Activated B cell treated with CpG ODN at 0.5 μM for 24 hours (primary cell): ENCODE results near the gene NAV1. TPM values are rescaled to one million over a fixed set of nuclear protein-coding genes. Genes with fewer than 3 reads are reported as not detected.

Experiments
- ATAC-seq: fragments of 200-7000 bp; cut with Tn5 transposase; one replicate; pipeline ENCODE4 v1.10.0; 2021; ENCODE audit warnings: low read depth, mild to moderate bottlenecking, moderate library complexity
- CTCF ChIA-PET: fragments of 350-600 bp; sonication (Branson Sonifier 250); formaldehyde crosslinking; loops from one replicate; lab custom pipeline; 2021; ENCODE audit warnings: antibody characterized with exemption; lab: Charles Lee
- POLR2A ChIA-PET: fragments of 350-600 bp; sonication (Branson Sonifier 250); formaldehyde crosslinking; loops from one replicate; lab custom pipeline; 2021; ENCODE audit warnings: antibody characterized with exemption; lab: Charles Lee
- DNase-seq: peaks from one replicate; pipeline ENCODE4 v3.0.0; 2022
- H3K27ac Mint-ChIP-seq: one replicate; pipeline ENCODE4 v1.8.0; 2020; ENCODE audit warnings: mixed read lengths
- H3K27me3 Mint-ChIP-seq: one replicate; pipeline ENCODE4 v1.8.0; 2021; ENCODE audit warnings: mixed read lengths
- H3K36me3 Mint-ChIP-seq: one replicate; pipeline ENCODE4 v1.8.0; 2021; ENCODE audit warnings: low read depth, mixed read lengths
- H3K4me1 Mint-ChIP-seq: one replicate; pipeline ENCODE4 v1.8.0; 2021; ENCODE audit warnings: mixed read lengths
- H3K4me3 Mint-ChIP-seq: one replicate; pipeline ENCODE4 v1.8.0; 2020; ENCODE audit warnings: mild to moderate bottlenecking, mixed read lengths
- H3K9me3 Mint-ChIP-seq: one replicate; pipeline ENCODE4 v1.8.0; 2020; ENCODE audit warnings: mixed read lengths
- intact Hi-C: fragments of 100-400 bp; cut with micrococcal nuclease; formaldehyde crosslinking; loops from one replicate; pipeline ENCODE4 v1.15.1; 2024
- total RNA-seq: library from RNA; stranded (reverse); gene quantifications from 2 replicates; pipeline ENCODE4 v1.2.3, GENCODE V29; 2022
- TF ChIP-seq, protein P1 (sequence below): fragments of 200-600 bp; IDR thresholded peaks from one replicate; pipeline ENCODE4 v1.8.0; 2022; ENCODE audit warnings: antibody characterized with exemption, mild to moderate bottlenecking

NAV1 gene
- total RNA-seq, 1 donor from 2014 or later = 2.0 TPM

DNA sequence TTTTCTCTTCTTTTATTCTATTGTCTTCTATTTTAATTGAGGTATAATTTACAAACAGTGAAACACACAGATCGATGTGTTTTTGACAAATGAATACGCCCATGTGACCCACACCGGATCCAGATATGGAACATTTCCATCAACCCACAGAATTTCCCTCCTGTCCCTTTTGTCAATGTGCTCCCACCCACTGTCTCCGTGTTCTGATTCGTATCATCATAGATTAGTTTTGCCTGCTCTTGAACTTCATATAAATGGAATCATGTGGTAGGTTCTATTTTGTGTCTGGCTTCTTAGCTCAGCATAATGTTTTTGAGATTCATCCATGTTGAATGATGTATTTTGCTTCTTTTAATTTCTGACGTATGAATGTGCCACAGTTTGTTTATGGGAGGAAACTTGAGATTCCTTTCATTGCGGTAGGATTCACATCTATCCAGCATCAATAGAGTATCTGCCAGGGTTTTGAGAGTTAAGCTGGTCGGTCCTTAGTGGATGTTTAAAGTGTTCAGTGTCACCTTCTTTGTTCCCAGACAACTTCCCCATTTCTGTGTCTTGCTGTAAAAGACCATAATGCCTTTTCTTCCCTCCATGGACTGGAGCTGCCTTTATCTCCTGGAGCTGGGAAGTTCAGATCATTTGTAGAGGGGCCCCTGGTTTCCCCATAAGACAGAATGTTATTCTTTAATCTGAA lies 14.7 kb downstream of the NAV1 start:
- ChIA-PET CTCF (no interaction called here), POLR2A (no interaction called here)
- TF ChIP-seq, protein P1, sequence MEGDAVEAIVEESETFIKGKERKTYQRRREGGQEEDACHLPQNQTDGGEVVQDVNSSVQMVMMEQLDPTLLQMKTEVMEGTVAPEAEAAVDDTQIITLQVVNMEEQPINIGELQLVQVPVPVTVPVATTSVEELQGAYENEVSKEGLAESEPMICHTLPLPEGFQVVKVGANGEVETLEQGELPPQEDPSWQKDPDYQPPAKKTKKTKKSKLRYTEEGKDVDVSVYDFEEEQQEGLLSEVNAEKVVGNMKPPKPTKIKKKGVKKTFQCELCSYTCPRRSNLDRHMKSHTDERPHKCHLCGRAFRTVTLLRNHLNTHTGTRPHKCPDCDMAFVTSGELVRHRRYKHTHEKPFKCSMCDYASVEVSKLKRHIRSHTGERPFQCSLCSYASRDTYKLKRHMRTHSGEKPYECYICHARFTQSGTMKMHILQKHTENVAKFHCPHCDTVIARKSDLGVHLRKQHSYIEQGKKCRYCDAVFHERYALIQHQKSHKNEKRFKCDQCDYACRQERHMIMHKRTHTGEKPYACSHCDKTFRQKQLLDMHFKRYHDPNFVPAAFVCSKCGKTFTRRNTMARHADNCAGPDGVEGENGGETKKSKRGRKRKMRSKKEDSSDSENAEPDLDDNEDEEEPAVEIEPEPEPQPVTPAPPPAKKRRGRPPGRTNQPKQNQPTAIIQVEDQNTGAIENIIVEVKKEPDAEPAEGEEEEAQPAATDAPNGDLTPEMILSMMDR = no peak
- H3K9me3 Mint-ChIP-seq = no peaks in the 10 kb centered on the region
- DNase-seq (no peak), ATAC-seq (no peak)
- no peaks in the 10 kb centered on the region for H3K4me1 Mint-ChIP-seq
- no peaks in the 10 kb centered on the region for H3K36me3 Mint-ChIP-seq
- H3K27ac Mint-ChIP-seq = no peak overlapping the region
- intact Hi-C loops = no loop called here
- peaks cover 4% of the 10 kb centered on the region for H3K27me3 Mint-ChIP-seq
- no peak overlapping the region for H3K4me3 Mint-ChIP-seq

- CTCF ChIA-PET = no interaction called here
Measured at GRCh38 chr1:201554190-201554600, 15.3 kb downstream of the NAV1 start.

DNA sequence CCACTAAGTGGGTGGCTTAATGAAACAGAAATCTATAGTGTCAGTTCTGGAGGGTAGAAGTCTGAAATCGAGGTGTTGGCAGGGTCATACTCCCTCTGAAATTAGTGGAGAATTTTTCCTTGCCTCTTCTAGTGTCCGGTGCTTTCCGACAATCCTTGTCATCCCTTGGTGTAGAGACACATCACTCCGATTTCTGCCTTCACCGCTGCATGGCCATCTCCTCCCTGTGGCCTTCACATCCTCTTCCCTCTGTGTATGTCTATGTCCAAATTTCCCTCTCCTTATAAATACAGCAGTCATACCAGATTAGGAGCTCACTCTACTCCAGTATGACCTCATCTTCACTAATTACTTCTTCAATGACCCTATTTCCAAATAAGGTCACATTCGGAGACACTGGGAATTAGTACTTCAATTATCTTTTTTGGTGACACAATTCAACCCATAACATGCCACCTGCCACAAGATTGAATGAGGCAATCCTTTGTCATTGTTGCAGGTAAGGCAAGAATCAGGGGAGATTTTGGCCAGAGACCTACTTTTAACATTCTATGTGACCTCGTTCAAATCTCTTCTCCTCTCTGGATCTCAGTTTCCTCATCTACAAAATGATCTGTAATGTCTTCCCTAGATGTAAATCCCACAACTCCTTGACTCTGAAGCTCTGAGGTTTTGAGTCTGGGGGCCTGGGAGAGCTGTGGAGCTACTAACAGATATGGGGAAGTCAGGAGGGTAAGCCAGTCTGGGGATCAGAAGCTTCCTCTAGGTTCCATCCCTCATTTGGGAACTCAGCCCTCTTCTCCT lies 16.1 kb downstream of the NAV1 start:
- Mint-ChIP-seq H3K27me3 (peaks cover 4% of the 10 kb centered on the region), H3K27ac (no peak overlapping the region), H3K4me1 (peaks cover 3% of the 10 kb centered on the region), H3K36me3 (no peaks in the 10 kb centered on the region), H3K4me3 (no peak overlapping the region), H3K9me3 (no peaks in the 10 kb centered on the region)
- intact Hi-C loops = no loop called here
- POLR2A ChIA-PET = no interaction called here
- DNase-seq (no peak), ATAC-seq (no peak)
- TF ChIP-seq, protein P1 = no peak
- CTCF ChIA-PET = no interaction called here

More at GRCh38 chr1:201554190-201554600, 15.3 kb downstream of the NAV1 start:
- H3K27me3 Mint-ChIP-seq = peaks cover 4% of the 10 kb centered on the region
- DNase-seq (no peak), ATAC-seq (no peak)
- no peak overlapping the region for H3K4me3 Mint-ChIP-seq
- TF ChIP-seq, protein P1 = no peak
- POLR2A ChIA-PET = no interaction called here
- no peaks in the 10 kb centered on the region for H3K9me3 Mint-ChIP-seq
- intact Hi-C loops = no loop called here
- no peaks in the 10 kb centered on the region for H3K36me3 Mint-ChIP-seq
- no peak overlapping the region for H3K27ac Mint-ChIP-seq
- no peaks in the 10 kb centered on the region for H3K4me1 Mint-ChIP-seq

GRCh38 chr1:201555593-201555945 lies 16.6 kb downstream of the NAV1 start:
- H3K4me3 Mint-ChIP-seq = no peak overlapping the region
- intact Hi-C loops = no loop called here
- ChIA-PET CTCF (interaction anchor here (6.6 kb wide), 1 partner anchor 239 kb away, joined by 91 read pairs; no protein-coding TSS in a partner anchor), POLR2A (no interaction called here)
- H3K9me3 Mint-ChIP-seq = no peaks in the 10 kb centered on the region
- H3K36me3 Mint-ChIP-seq = no peaks in the 10 kb centered on the region
- TF ChIP-seq, protein P1 = no peak
- H3K4me1 Mint-ChIP-seq = peaks cover 4% of the 10 kb centered on the region
- H3K27me3 Mint-ChIP-seq = peaks cover 4% of the 10 kb centered on the region
- ATAC-seq (no peak), DNase-seq (no peak)
- H3K27ac Mint-ChIP-seq = no peak overlapping the region

DNA sequence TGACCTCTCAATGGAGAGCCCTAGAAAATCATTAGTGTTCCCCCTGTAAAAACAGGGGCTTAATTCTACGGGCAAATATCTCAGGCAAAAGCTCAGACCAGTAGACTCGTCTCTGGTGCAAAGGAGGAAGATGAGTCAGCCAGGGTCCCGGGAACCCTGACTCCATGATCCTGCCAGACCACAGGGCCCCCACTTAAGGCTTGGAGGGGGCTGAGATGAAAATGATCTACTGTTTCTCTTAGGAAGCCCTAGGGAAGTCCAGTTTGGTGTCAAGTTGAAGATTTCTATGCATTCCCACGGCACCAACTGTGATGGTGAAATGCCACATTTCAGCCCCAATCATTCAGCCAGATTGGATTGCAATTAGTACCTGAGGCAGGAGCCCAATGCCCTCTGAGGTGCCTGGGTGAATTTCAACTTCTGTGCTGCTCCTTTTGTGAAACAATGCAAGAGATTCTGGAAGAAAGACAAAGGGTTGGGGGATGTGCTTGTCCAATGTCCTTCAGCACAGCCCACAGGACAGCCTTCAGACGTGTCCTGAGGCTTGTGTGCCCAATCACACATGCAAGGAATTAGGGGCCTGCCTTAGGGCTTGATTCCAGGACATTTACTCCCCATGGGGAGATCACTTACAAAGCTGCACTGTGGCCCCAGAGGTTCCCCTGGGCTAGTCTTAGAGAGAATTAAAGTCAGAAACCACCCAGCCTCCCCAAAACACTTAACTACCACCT lies 18.1 kb downstream of the NAV1 start:
- TF ChIP-seq, protein P1 = no peak
- POLR2A ChIA-PET = no interaction called here
- CTCF ChIA-PET = interaction anchor here (6.6 kb wide), 1 partner anchor 238 kb away, joined by 91 read pairs; no protein-coding TSS in a partner anchor
- Mint-ChIP-seq H3K4me3 (no peak overlapping the region), H3K36me3 (no peaks in the 10 kb centered on the region), H3K27ac (no peak overlapping the region), H3K27me3 (peaks cover 4% of the 10 kb centered on the region), H3K9me3 (no peaks in the 10 kb centered on the region), H3K4me1 (peaks cover 4% of the 10 kb centered on the region)
- intact Hi-C loops = no loop called here
- ATAC-seq (no peak), DNase-seq (no peak)
